ENCODE measurements around the gene RBKS.
"Not testable (repeated sequence)": the region's sequence is repeated elsewhere in the genome, so short reads cannot be mapped to it uniquely, and the experiment has no call there.

The RBKS gene

GRCh38 chr2:27873091-27873490, 17.1 kb downstream of the RBKS start:
- DNase-seq (ENCODE audit: low read depth in 2 of 2) = no peak

GRCh38 chr2:27871802-27872201, 18.4 kb downstream of the RBKS start:
- no peak for DNase-seq (ENCODE audit: low read depth in 2 of 2)

- no peak for DNase-seq (ENCODE audit: low read depth in 2 of 2)
Observed at GRCh38 chr2:27870724-27871123, 19.5 kb downstream of the RBKS start.

- DNase-seq (ENCODE audit: low read depth in 2 of 2) = no peak
Observed at GRCh38 chr2:27869763-27870162, 20.4 kb downstream of the RBKS start.

- no peak for DNase-seq (ENCODE audit: low read depth in 2 of 2)
Observed at GRCh38 chr2:27866237-27866636, 23.9 kb downstream of the RBKS start.

- not testable (repeated sequence) for DNase-seq (ENCODE audit: low read depth in 2 of 2)
Observed at GRCh38 chr2:27863955-27864354, 26.2 kb downstream of the RBKS start.

- DNase-seq (ENCODE audit: low read depth in 2 of 2) = no peak
Observed at GRCh38 chr2:27863146-27863545, 27.0 kb downstream of the RBKS start.

GRCh38 chr2:27860111-27860510, 30.1 kb downstream of the RBKS start:
- DNase-seq (ENCODE audit: low read depth in 2 of 2) = no peak

- DNase-seq (ENCODE audit: low read depth in 2 of 2) = no peak
Observed at GRCh38 chr2:27857417-27858172, 32.6 kb downstream of the RBKS start.

- no peak for DNase-seq (ENCODE audit: low read depth in 2 of 2)
Observed at GRCh38 chr2:27856956-27857355, 33.2 kb downstream of the RBKS start.

GRCh38 chr2:27856386-27856785, 33.8 kb downstream of the RBKS start:
- no peak for DNase-seq (ENCODE audit: low read depth in 2 of 2)

- DNase-seq (ENCODE audit: low read depth in 2 of 2) = no peak
Observed at GRCh38 chr2:27855476-27855875, 34.7 kb downstream of the RBKS start.

- no peak for DNase-seq (ENCODE audit: low read depth in 2 of 2)
Observed at GRCh38 chr2:27854229-27854862, 35.8 kb downstream of the RBKS start.

- DNase-seq (ENCODE audit: low read depth in 2 of 2) = no peak
Observed at GRCh38 chr2:27852691-27853090, 37.5 kb downstream of the RBKS start.

GRCh38 chr2:27849558-27850205, 40.5 kb downstream of the RBKS start:
- no peak for DNase-seq (ENCODE audit: low read depth in 2 of 2)

- no peak for DNase-seq (ENCODE audit: low read depth in 2 of 2)
Observed at GRCh38 chr2:27847333-27847732, 42.9 kb downstream of the RBKS start.

- no peak for DNase-seq (ENCODE audit: low read depth in 2 of 2)
Observed at GRCh38 chr2:27844821-27845255, 45.3 kb downstream of the RBKS start.

GRCh38 chr2:27843992-27844391, 46.2 kb downstream of the RBKS start:
- DNase-seq (ENCODE audit: low read depth in 2 of 2) = no peak

- DNase-seq (ENCODE audit: low read depth in 2 of 2) = no peak
Observed at GRCh38 chr2:27842894-27843293, 47.3 kb downstream of the RBKS start.

GRCh38 chr2:27839022-27839618, 51.1 kb downstream of the RBKS start:
- DNase-seq (ENCODE audit: low read depth in 2 of 2) = no peak

GRCh38 chr2:27838502-27838901, 51.7 kb downstream of the RBKS start:
- DNase-seq (ENCODE audit: low read depth in 2 of 2) = no peak

- DNase-seq (ENCODE audit: low read depth in 2 of 2) = no peak
Observed at GRCh38 chr2:27833931-27834330, 56.3 kb downstream of the RBKS start.

- no peak for DNase-seq (ENCODE audit: low read depth in 2 of 2)
Observed at GRCh38 chr2:27832396-27832795, 57.8 kb downstream of the RBKS start.

Measured in stimulated activated CD8-positive, alpha-beta memory T cell treated with anti-CD3 and anti-CD28 coated beads, Interleukin-7, amount 100 ng/mL, for 1 hour (primary cell).